H9 (cell line): ENCODE data around the gene ARID1B. TPM values are rescaled to one million over a fixed set of nuclear protein-coding genes. Genes with fewer than 3 reads are reported as not detected.

Source experiments
- DNase-seq: peaks from one replicate; pipeline ENCODE4 v3.0.0-alpha.2; 2017
- H2AFZ ChIP-seq: one replicate; pipeline ENCODE4 v1.6.1; 2013; ENCODE audit warnings: mild to moderate bottlenecking, low read length, control low read depth, moderate library complexity
- H2AK5ac ChIP-seq: 2 replicates; pipeline ENCODE4 v1.6.1; 2013; ENCODE audit warnings: low read length, control low read depth, mixed read lengths; ENCODE audit not compliant: insufficient read length
- H2BK120ac ChIP-seq: one replicate; pipeline ENCODE4 v1.6.1; 2013; ENCODE audit warnings: low read depth, mild to moderate bottlenecking, low read length, control low read depth, inconsistent platforms; ENCODE audit not compliant: poor library complexity, severe bottlenecking
- H2BK12ac ChIP-seq: 2 replicates; pipeline ENCODE4 v1.6.1; 2013; ENCODE audit warnings: low read length, control low read depth, mixed read lengths, low read depth; ENCODE audit not compliant: insufficient read length
- H2BK15ac ChIP-seq: 2 replicates; pipeline ENCODE4 v1.6.1; 2013; ENCODE audit warnings: low read depth, low read length, control low read depth
- H2BK20ac ChIP-seq: one replicate; pipeline ENCODE4 v1.6.1; 2013; ENCODE audit warnings: low read depth, mild to moderate bottlenecking, low read length, control low read depth, inconsistent platforms; ENCODE audit not compliant: poor library complexity, severe bottlenecking
- H2BK5ac ChIP-seq: 2 replicates; pipeline ENCODE4 v1.6.1; 2013; ENCODE audit warnings: low read length, control low read depth, mixed read lengths; ENCODE audit not compliant: insufficient read length
- H3K14ac ChIP-seq: 2 replicates; pipeline ENCODE4 v1.6.1; 2013; ENCODE audit warnings: low read length, control low read depth; ENCODE audit not compliant: insufficient read depth
- H3K18ac ChIP-seq: 2 replicates; pipeline ENCODE4 v1.6.1; 2013; ENCODE audit warnings: low read depth, mild to moderate bottlenecking, mixed read lengths, low read length, control low read depth; ENCODE audit not compliant: insufficient read length
- H3K23ac ChIP-seq: 2 replicates; pipeline ENCODE4 v1.6.1; 2013; ENCODE audit warnings: low read length, control low read depth, mixed read lengths, low read depth; ENCODE audit not compliant: insufficient read length
- H3K23me2 ChIP-seq: 2 replicates; pipeline ENCODE4 v1.6.1; 2013; ENCODE audit warnings: low read depth, mild to moderate bottlenecking, mixed read lengths, low read length, control low read depth; ENCODE audit not compliant: insufficient read length, poor library complexity, severe bottlenecking
- H3K27ac ChIP-seq: 2 replicates; pipeline ENCODE4 v1.5.1; 2013; ENCODE audit warnings: low read length, control low read depth, mixed read lengths, low read depth; ENCODE audit not compliant: insufficient read length
- H3K27me3 ChIP-seq: 2 replicates; pipeline ENCODE4 v1.6.1; 2013; ENCODE audit warnings: low read length, control low read depth, inconsistent platforms; ENCODE audit not compliant: insufficient read depth
- H3K4ac ChIP-seq: 2 replicates; pipeline ENCODE4 v1.6.1; 2013; ENCODE audit warnings: low read depth, mild to moderate bottlenecking, control low read depth, inconsistent platforms, low read length, moderate library complexity
- H3K4me1 ChIP-seq: 2 replicates; pipeline ENCODE4 v1.6.1; 2013; ENCODE audit warnings: low read length, control low read depth, inconsistent platforms; ENCODE audit not compliant: insufficient read depth
- H3K4me2 ChIP-seq: 2 replicates; pipeline ENCODE4 v1.6.1; 2013; ENCODE audit warnings: low read length, control low read depth, mixed read lengths; ENCODE audit not compliant: insufficient read length, insufficient read depth
- H3K56ac ChIP-seq: 2 replicates; pipeline ENCODE4 v1.6.1; 2013; ENCODE audit warnings: low read depth, mild to moderate bottlenecking, mixed read lengths, low read length, control low read depth; ENCODE audit not compliant: insufficient read length
- H3K79me1 ChIP-seq: 2 replicates; pipeline ENCODE4 v1.6.1; 2013; ENCODE audit warnings: low read depth, mild to moderate bottlenecking, moderate library complexity, low read length, control low read depth, inconsistent platforms; ENCODE audit not compliant: insufficient read depth, poor library complexity, severe bottlenecking
- H3K79me2 ChIP-seq: 2 replicates; pipeline ENCODE4 v1.6.1; 2013; ENCODE audit warnings: low read length, control low read depth, inconsistent platforms; ENCODE audit not compliant: insufficient read depth
- H3K9ac ChIP-seq: 2 replicates; pipeline ENCODE4 v1.6.1; 2013; ENCODE audit warnings: low read length, control low read depth, mixed read lengths; ENCODE audit not compliant: insufficient read length; ENCODE audit errors: extremely low read depth
- H3K9me3 ChIP-seq: one replicate; pipeline ENCODE4 v1.6.1; 2013; ENCODE audit warnings: low read depth, low read length, inconsistent platforms; ENCODE audit not compliant: control insufficient read depth
- H3T11ph ChIP-seq: one replicate; pipeline ENCODE4 v1.6.1; 2013; ENCODE audit warnings: mild to moderate bottlenecking, low read length, control low read depth, inconsistent platforms
- H4K20me1 ChIP-seq: one replicate; pipeline ENCODE4 v1.6.1; 2013; ENCODE audit not compliant: control insufficient read depth, insufficient read length, insufficient read depth
- H4K5ac ChIP-seq: 2 replicates; pipeline ENCODE4 v1.6.1; 2013; ENCODE audit warnings: low read depth, mild to moderate bottlenecking, mixed read lengths, low read length, control low read depth; ENCODE audit not compliant: insufficient read length
- H4K8ac ChIP-seq: replicated peaks from 2 replicates; pipeline ENCODE4 v1.6.1; 2013; ENCODE audit warnings: low read length, control low read depth, mixed read lengths, low read depth; ENCODE audit not compliant: insufficient read length
- H4K91ac ChIP-seq: 2 replicates; pipeline ENCODE4 v1.6.1; 2013; ENCODE audit warnings: low read depth, mild to moderate bottlenecking, moderate library complexity, mixed read lengths, low read length, control low read depth; ENCODE audit not compliant: insufficient read length
- H3K27ac Mint-ChIP-seq, 3 experiments: 2 replicates in 2 of 3; 3 replicates in 1 of 3; pipeline ENCODE4 v1.8.0; 2020 to 2021; ENCODE audit warnings: mixed read lengths in 3 of 3, mild to moderate bottlenecking in 1 of 3, moderate library complexity in 1 of 3
- H3K27me3 Mint-ChIP-seq: 2 replicates; pipeline ENCODE4 v1.8.0; 2021; ENCODE audit warnings: low read depth, mild to moderate bottlenecking, moderate library complexity, mixed read lengths
- H3K36me3 Mint-ChIP-seq, 3 experiments: 2 replicates in 2 of 3; 3 replicates in 1 of 3; pipeline ENCODE4 v1.8.0; 2020 to 2021; ENCODE audit warnings: low read depth in 3 of 3, mixed read lengths in 3 of 3; ENCODE audit not compliant: insufficient read depth in 1 of 3
- H3K4me1 Mint-ChIP-seq, 2 experiments: 2 replicates each; pipeline ENCODE4 v1.8.0; 2020; ENCODE audit warnings: mixed read lengths in 2 of 2
- H3K4me3 Mint-ChIP-seq, 2 experiments: 2 replicates in 1 of 2; 3 replicates in 1 of 2; pipeline ENCODE4 v1.8.0; 2020 to 2021; ENCODE audit warnings: mild to moderate bottlenecking in 2 of 2, mixed read lengths in 2 of 2, moderate library complexity in 1 of 2
- H3K9me3 Mint-ChIP-seq, 2 experiments: 2 replicates in 1 of 2; 3 replicates in 1 of 2; pipeline ENCODE4 v1.8.0; 2020; ENCODE audit warnings: mild to moderate bottlenecking in 2 of 2, mixed read lengths in 2 of 2, moderate library complexity in 1 of 2
- CTCF ChIP-seq: fragments of 200-600 bp; sonication (generic); conservative IDR thresholded peaks from 3 replicates; pipeline ENCODE4 v1.8.0; 2021; ENCODE audit warnings: antibody characterized with exemption, mild to moderate bottlenecking
- WGBS: extraction: QIAGEN DNeasy Blood & Tissue Kit; methylation state at CpG from one replicate; pipeline ENCODE4 v1.1.7; 2013; ENCODE audit warnings: missing lambda C conversion rate, low lambda C conversion rate, mixed read lengths; ENCODE audit not compliant: insufficient read length; ENCODE audit errors: extremely low coverage; 5-methylcytosine and 5-hydroxymethylcytosine counted together
- total RNA-seq: library from RNA; stranded (reverse); gene quantifications from 2 replicates; pipeline ENCODE4 v1.2.1, GENCODE V29; 2021

The ARID1B gene
- total RNA-seq, 1 experiment from 2014 or later, result 88.2 TPM

- H2BK15ac ChIP-seq, result no peak overlapping the region
- H4K20me1 ChIP-seq, result no peaks in the 10 kb centered on the region
- H3K14ac ChIP-seq, result no peak overlapping the region
- no peaks in the 10 kb centered on the region for H3K4me1 ChIP-seq
- no peaks in the 10 kb centered on the region for H3K79me1 ChIP-seq
- no peak overlapping the region for H3K4me2 ChIP-seq
- Mint-ChIP-seq H3K4me1 (peaks cover 7 to 20% of the 10 kb centered on the region in 2 experiments), H3K36me3 (peaks cover 0 to 7% (median 0%) of the 10 kb centered on the region in 3 experiments; a peak in 1 of 7 replicates), H3K27me3 (no peaks in the 10 kb centered on the region), H3K4me3 (no peak overlapping the region), H3K27ac (no peak overlapping the region), H3K9me3 (no peaks in the 10 kb centered on the region)
- H3K4ac ChIP-seq, result no peak overlapping the region
- no peak overlapping the region for H3K18ac ChIP-seq
- no peak overlapping the region for H2BK5ac ChIP-seq
- no peak overlapping the region for H3K27ac ChIP-seq
- no peaks in the 10 kb centered on the region for H3K9me3 ChIP-seq
- H4K8ac ChIP-seq, result no peak overlapping the region
- no peak overlapping the region for H3T11ph ChIP-seq
- H3K23ac ChIP-seq, result no peak overlapping the region
- WGBS, result no CpG with 5 or more reads among the region's 1 CpG
- H2AK5ac ChIP-seq, result no peak overlapping the region
- H2BK12ac ChIP-seq, result no peak overlapping the region
- H3K9ac ChIP-seq, result no peak overlapping the region
- H3K79me2 ChIP-seq, result no peaks in the 10 kb centered on the region
- no peak for TF ChIP-seq CTCF
- no peak overlapping the region for H2AFZ ChIP-seq
- H3K23me2 ChIP-seq, result no peaks in the 10 kb centered on the region
- no peak for DNase-seq
- no peak overlapping the region for H2BK20ac ChIP-seq
- H2BK120ac ChIP-seq, result no peak overlapping the region
- H4K5ac ChIP-seq, result no peak overlapping the region
- no peak overlapping the region for H3K56ac ChIP-seq
- no peaks in the 10 kb centered on the region for H3K27me3 ChIP-seq
- no peak overlapping the region for H4K91ac ChIP-seq
These were observed 324.0 kb downstream of the ARID1B start for GRCh38 chr6:157101166-157101565.
